Activated naive CD8-positive, alpha-beta T cell treated with anti-CD3 and anti-CD28 coated beads, Interleukin-2, amount 10 ng/mL, durations not matched to agents 7 days and 5 days (primary cell): ENCODE measurements around the gene PITPNC1. TPM values are rescaled to one million over a fixed set of nuclear protein-coding genes. Genes with fewer than 3 reads are reported as not detected.
"Not testable (repeated sequence)": the region's sequence is repeated elsewhere in the genome, so short reads cannot be mapped to it uniquely, and the experiment has no call there.

Source experiments
- ATAC-seq: fragments of 150-1000 bp; cut with Tn5 transposase; one replicate; pipeline ENCODE4 v1.10.0; 2021; ENCODE audit warnings: low read depth, moderate library complexity
- POLR2A ChIA-PET: fragments of 350-600 bp; sonication (Branson Sonifier 250); formaldehyde crosslinking; loops from one replicate; lab custom pipeline; 2021; ENCODE audit warnings: antibody characterized with exemption; lab: Charles Lee
- DNase-seq: peaks from one replicate; pipeline ENCODE4 v3.0.0; 2021
- H3K27ac Mint-ChIP-seq: one replicate; pipeline ENCODE4 v1.8.0; 2022; ENCODE audit warnings: mild to moderate bottlenecking, mixed read lengths
- H3K27me3 Mint-ChIP-seq: one replicate; pipeline ENCODE4 v1.8.0; 2022; ENCODE audit warnings: mild to moderate bottlenecking, moderate library complexity, mixed read lengths
- H3K36me3 Mint-ChIP-seq: one replicate; pipeline ENCODE4 v1.8.0; 2021; ENCODE audit warnings: mild to moderate bottlenecking, mixed read lengths
- H3K4me1 Mint-ChIP-seq: one replicate; pipeline ENCODE4 v1.8.0; 2021; ENCODE audit warnings: mixed read lengths
- H3K4me3 Mint-ChIP-seq: one replicate; pipeline ENCODE4 v1.8.0; 2022; ENCODE audit warnings: mild to moderate bottlenecking, moderate library complexity, mixed read lengths
- H3K9me3 Mint-ChIP-seq: one replicate; pipeline ENCODE4 v1.8.0; 2021; ENCODE audit warnings: mixed read lengths
- total RNA-seq, 2 experiments: library from RNA; stranded (reverse); gene quantifications; one replicate each; pipeline ENCODE4 v1.2.3, GENCODE V29; 2021

The PITPNC1 gene
- total RNA-seq, 2 experiments from 2014 or later: 100 to 104 TPM

GRCh38 chr17:67392111-67392510 is 15.0 kb downstream of the PITPNC1 start:
- Mint-ChIP-seq H3K4me1 (peaks cover 46% of the 10 kb centered on the region), H3K27me3 (no peaks in the 10 kb centered on the region), H3K27ac (peak overlapping the region; percentile 54), H3K4me3 (peak overlapping the region; percentile 88), H3K9me3 (no peaks in the 10 kb centered on the region), H3K36me3 (peaks cover 22% of the 10 kb centered on the region)
- DNase-seq: no peak
- no peak for ATAC-seq
- POLR2A ChIA-PET: interaction anchor here (6.5 kb wide), 1 partner anchor 85 kb away, joined by 70 read pairs; no protein-coding TSS in a partner anchor

GRCh38 chr17:67393809-67394397 is 16.8 kb downstream of the PITPNC1 start:
- no peaks in the 10 kb centered on the region for H3K27me3 Mint-ChIP-seq
- peaks cover 21% of the 10 kb centered on the region for H3K36me3 Mint-ChIP-seq
- H3K9me3 Mint-ChIP-seq: no peaks in the 10 kb centered on the region
- no peak overlapping the region for H3K4me3 Mint-ChIP-seq
- POLR2A ChIA-PET: interaction anchor here (1.0 kb wide), 1 partner anchor 15 kb away, joined by 4 read pairs; no protein-coding TSS in a partner anchor
- ATAC-seq: no peak
- peaks cover 46% of the 10 kb centered on the region for H3K4me1 Mint-ChIP-seq
- DNase-seq: no peak
- no peak overlapping the region for H3K27ac Mint-ChIP-seq

DNA sequence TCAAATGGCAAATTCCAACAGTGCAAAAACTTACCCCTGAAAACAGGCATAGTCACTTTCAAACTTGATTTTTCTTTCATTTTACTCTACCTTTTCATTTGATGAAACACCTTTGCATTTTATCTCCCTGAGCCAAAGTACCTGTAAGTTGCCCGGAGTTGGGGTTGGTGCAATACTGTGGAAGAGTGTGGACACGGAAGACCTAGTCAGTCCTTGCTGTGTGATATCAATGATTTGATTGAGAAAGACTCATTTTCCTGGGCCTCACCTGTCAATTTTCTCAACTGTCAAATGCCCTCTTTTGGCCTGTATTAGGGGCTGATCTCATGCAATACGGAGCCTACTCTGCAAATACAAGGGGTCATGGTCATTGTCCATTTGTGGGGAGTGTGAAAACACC is 22.6 kb downstream of the PITPNC1 start:
- H3K4me3 Mint-ChIP-seq: peak overlapping the region; percentile 71
- peaks cover 17% of the 10 kb centered on the region for H3K36me3 Mint-ChIP-seq
- no peaks in the 10 kb centered on the region for H3K27me3 Mint-ChIP-seq
- ATAC-seq (no peak), DNase-seq (no peak)
- POLR2A ChIA-PET: interaction anchor here (1.5 kb wide), 1 partner anchor 9 kb away, joined by 5 read pairs; no protein-coding TSS in a partner anchor
- peaks cover 57% of the 10 kb centered on the region for H3K4me1 Mint-ChIP-seq
- H3K9me3 Mint-ChIP-seq: no peaks in the 10 kb centered on the region
- H3K27ac Mint-ChIP-seq: peak overlapping the region; percentile 87

DNA sequence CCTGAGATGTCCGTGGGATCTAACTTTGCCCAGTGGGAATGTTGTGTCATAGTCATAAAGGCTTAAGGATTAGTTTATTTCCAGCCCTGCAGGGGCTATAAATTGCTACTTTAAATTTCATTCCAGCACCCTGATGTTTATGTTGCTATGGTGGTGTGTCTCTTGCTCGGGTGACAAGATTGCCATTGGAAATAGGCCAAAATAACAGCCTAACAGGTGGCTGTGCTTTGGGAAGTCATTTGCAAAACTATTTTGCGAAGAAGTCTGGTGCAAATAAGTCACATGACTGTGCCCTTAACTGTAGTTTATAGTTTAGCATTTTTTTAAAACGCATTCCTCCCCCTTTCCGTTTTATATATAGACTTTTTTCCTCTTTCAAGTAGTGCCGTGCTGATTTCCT is 23.1 kb downstream of the PITPNC1 start:
- Mint-ChIP-seq H3K27ac (peak overlapping the region; percentile 87), H3K27me3 (no peaks in the 10 kb centered on the region), H3K4me1 (peaks cover 57% of the 10 kb centered on the region), H3K36me3 (peaks cover 14% of the 10 kb centered on the region), H3K4me3 (peak overlapping the region; percentile 71), H3K9me3 (no peaks in the 10 kb centered on the region)
- POLR2A ChIA-PET: interaction anchor here (1.0 to 1.8 kb wide), 5 partner anchors 9 to 41 kb away, joined by 3 to 8 read pairs (median 4); no protein-coding TSS in a partner anchor
- DNase-seq: no peak
- ATAC-seq: peak; percentile 3

DNA sequence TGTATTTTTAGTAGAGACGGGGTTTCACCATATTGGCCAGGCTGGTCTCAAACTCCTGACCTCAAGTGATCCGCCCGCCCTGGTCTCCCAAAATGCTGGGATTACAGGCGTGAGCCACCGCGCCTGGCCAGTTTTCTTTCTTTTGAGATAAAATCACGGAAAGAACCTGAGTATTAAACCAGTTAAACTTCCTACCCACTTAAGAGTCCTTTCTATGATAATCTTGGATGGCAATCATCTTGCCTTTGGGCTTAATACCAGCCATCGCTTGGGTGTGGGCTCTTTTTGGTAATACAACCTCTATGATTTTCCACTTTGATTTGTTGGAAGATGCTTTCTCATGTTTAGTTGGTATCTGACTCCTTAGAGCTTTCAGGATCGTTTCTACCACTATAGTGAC is 24.0 kb downstream of the PITPNC1 start:
- H3K27me3 Mint-ChIP-seq: no peaks in the 10 kb centered on the region
- no peak for ATAC-seq

DNA sequence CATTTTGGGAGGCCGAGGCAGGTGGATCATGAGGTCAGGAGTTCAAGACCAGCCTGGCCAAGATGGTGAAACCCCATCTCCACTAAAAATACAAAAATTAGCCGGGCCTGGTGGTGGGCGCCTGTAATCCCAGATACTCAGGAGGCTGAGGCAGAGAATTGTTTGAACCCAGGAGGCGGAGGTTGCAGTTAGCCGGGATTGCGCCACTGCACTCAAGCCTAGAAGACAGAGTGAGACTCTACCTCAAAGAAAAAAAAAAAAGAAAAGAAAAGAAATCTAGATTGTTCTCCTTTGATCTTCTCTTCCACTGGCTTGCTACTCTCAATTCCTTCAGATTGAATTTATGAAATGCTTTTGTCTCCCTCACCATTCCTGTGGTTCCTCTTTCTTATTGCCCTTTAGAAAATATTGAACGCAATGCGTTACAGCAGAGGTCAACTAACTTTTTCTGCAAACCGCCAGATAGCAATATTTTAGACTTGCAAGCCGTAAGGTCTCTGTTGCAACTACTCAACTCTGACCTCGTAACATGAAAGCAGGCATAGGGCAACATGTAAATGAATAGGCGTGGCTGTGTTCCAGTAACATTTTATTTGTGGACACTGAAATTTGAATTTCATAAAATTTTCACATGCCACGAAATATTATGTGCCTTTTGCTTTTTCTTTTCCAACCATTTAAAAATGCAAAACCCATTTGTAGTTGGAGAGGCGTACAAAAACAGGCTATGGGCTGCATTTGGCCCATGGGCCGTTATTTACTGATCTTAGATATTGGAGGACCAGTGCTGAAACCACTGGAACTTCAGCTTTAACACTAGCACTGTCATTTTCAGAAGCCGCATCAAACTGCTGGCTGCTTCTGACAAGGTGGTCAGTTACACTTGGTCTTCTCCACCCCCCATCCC is 24.8 kb downstream of the PITPNC1 start:
- ATAC-seq (peak; percentile 40), DNase-seq (no peak)
- peak overlapping the region; percentile 71 for H3K4me3 Mint-ChIP-seq
- H3K27me3 Mint-ChIP-seq: no peaks in the 10 kb centered on the region
- peaks cover 60% of the 10 kb centered on the region for H3K4me1 Mint-ChIP-seq
- POLR2A ChIA-PET: interaction anchor here (0.7 to 1.8 kb wide), 3 partner anchors 11 to 22 kb away, joined by 3 to 5 read pairs (median 3); no protein-coding TSS in a partner anchor
- peaks cover 20% of the 10 kb centered on the region for H3K36me3 Mint-ChIP-seq
- peak overlapping the region; percentile 87 for H3K27ac Mint-ChIP-seq
- no peaks in the 10 kb centered on the region for H3K9me3 Mint-ChIP-seq

More for the DNA sequence above, 24.0 kb downstream of the PITPNC1 start:
- Mint-ChIP-seq H3K4me1 (peaks cover 57% of the 10 kb centered on the region), H3K4me3 (peak overlapping the region; percentile 71), H3K27ac (peak overlapping the region; percentile 87), H3K36me3 (peaks cover 16% of the 10 kb centered on the region), H3K9me3 (no peaks in the 10 kb centered on the region)
- POLR2A ChIA-PET: interaction anchor here (1.0 to 1.8 kb wide), 5 partner anchors 10 to 40 kb away, joined by 3 to 8 read pairs (median 4); no protein-coding TSS in a partner anchor
- DNase-seq: no peak

GRCh38 chr17:67403065-67403464 is 26.0 kb downstream of the PITPNC1 start:
- peak overlapping the region; percentile 71 for H3K4me3 Mint-ChIP-seq
- DNase-seq (no peak), ATAC-seq (no peak)
- H3K36me3 Mint-ChIP-seq: peaks cover 25% of the 10 kb centered on the region
- H3K27me3 Mint-ChIP-seq: no peaks in the 10 kb centered on the region
- no peaks in the 10 kb centered on the region for H3K9me3 Mint-ChIP-seq
- POLR2A ChIA-PET: no interaction called here
- H3K4me1 Mint-ChIP-seq: peaks cover 61% of the 10 kb centered on the region
- H3K27ac Mint-ChIP-seq: peak overlapping the region; percentile 87

- no peak overlapping the region for H3K27ac Mint-ChIP-seq
- peaks cover 26% of the 10 kb centered on the region for H3K36me3 Mint-ChIP-seq
- peaks cover 58% of the 10 kb centered on the region for H3K4me1 Mint-ChIP-seq
- no peak for ATAC-seq
- POLR2A ChIA-PET: no interaction called here
- no peak for DNase-seq
- no peaks in the 10 kb centered on the region for H3K9me3 Mint-ChIP-seq
- H3K27me3 Mint-ChIP-seq: no peaks in the 10 kb centered on the region
- H3K4me3 Mint-ChIP-seq: no peak overlapping the region
Measured at GRCh38 chr17:67403483-67403882, 26.4 kb downstream of the PITPNC1 start.

GRCh38 chr17:67408455-67408830 is 31.4 kb downstream of the PITPNC1 start:
- ATAC-seq, H3K4me3 Mint-ChIP-seq, POLR2A ChIA-PET, H3K9me3 Mint-ChIP-seq, H3K27me3 Mint-ChIP-seq, DNase-seq: not testable (repeated sequence)
- Mint-ChIP-seq H3K4me1 (peaks cover 30% of the 10 kb centered on the region), H3K27ac (peak overlapping the region; percentile 70), H3K36me3 (peaks cover 31% of the 10 kb centered on the region)

- peaks cover 22% of the 10 kb centered on the region for H3K4me1 Mint-ChIP-seq
Measured at GRCh38 chr17:67411397-67411796, 34.3 kb downstream of the PITPNC1 start.

DNA sequence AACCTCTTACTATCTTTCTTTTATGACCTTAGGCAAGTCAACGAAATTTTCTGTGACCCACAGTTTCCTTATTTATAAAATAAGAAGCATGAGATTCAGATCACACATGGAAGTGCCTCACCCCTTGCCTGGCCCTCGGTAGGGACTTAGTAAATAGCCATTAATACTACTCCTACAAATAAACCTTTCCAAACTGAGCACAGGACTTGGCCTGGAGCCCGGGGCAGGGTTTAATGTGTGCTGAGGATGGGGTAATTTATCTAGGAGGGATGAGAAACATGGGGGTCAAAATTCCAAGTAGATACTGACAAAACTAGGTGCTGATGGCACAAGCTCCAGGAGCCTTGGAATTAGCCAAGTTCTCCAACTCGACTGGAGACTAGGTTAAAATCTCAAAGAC is 35.0 kb downstream of the PITPNC1 start:
- POLR2A ChIA-PET: interaction anchor here (0.6 kb wide), 1 partner anchor 23 kb away, joined by 5 read pairs; no protein-coding TSS in a partner anchor
- Mint-ChIP-seq H3K9me3 (peaks cover 5% of the 10 kb centered on the region), H3K4me1 (peaks cover 20% of the 10 kb centered on the region), H3K36me3 (peaks cover 34% of the 10 kb centered on the region), H3K4me3 (no peak overlapping the region), H3K27me3 (no peaks in the 10 kb centered on the region), H3K27ac (no peak overlapping the region)
- ATAC-seq (no peak), DNase-seq (no peak)

More at GRCh38 chr17:67411397-67411796, 34.3 kb downstream of the PITPNC1 start:
- Mint-ChIP-seq H3K4me3 (no peak overlapping the region), H3K27ac (no peak overlapping the region), H3K27me3 (no peaks in the 10 kb centered on the region), H3K36me3 (peaks cover 37% of the 10 kb centered on the region), H3K9me3 (peaks cover 5% of the 10 kb centered on the region)
- POLR2A ChIA-PET: no interaction called here
- DNase-seq: no peak
- ATAC-seq: no peak

- H3K27ac Mint-ChIP-seq: no peak overlapping the region
- H3K36me3 Mint-ChIP-seq: peaks cover 31% of the 10 kb centered on the region
- H3K4me1 Mint-ChIP-seq: peaks cover 17% of the 10 kb centered on the region
- DNase-seq: no peak
- POLR2A ChIA-PET: no interaction called here
- ATAC-seq: no peak
- no peaks in the 10 kb centered on the region for H3K27me3 Mint-ChIP-seq
- H3K9me3 Mint-ChIP-seq: peaks cover 5% of the 10 kb centered on the region
- H3K4me3 Mint-ChIP-seq: no peak overlapping the region
Measured at GRCh38 chr17:67412941-67413340, 35.9 kb downstream of the PITPNC1 start.

- Mint-ChIP-seq H3K36me3 (peaks cover 33% of the 10 kb centered on the region), H3K27me3 (no peaks in the 10 kb centered on the region), H3K9me3 (peaks cover 5% of the 10 kb centered on the region), H3K4me1 (peaks cover 19% of the 10 kb centered on the region), H3K27ac (no peak overlapping the region), H3K4me3 (no peak overlapping the region)
- no peak for DNase-seq
- no peak for ATAC-seq
- POLR2A ChIA-PET: no interaction called here
Measured at GRCh38 chr17:67413388-67413787, 36.3 kb downstream of the PITPNC1 start.
